SK-N-SH treated with all-trans-retinoic acid at 6 μM for 48 hours (cell line): ENCODE results near the gene SIPA1L2.

Experiments used
- ARNTL ChIP-seq: fragments of 450-650 bp; formaldehyde crosslinking; IDR thresholded peaks from 2 replicates; pipeline ENCODE4 v1.5.0; 2020; ENCODE audit warnings: low read depth, mild to moderate bottlenecking, moderate library complexity, borderline replicate concordance
- ZFP3 ChIP-seq: fragments of 250-450 bp; sonication (Bioruptor Pico); IDR thresholded peaks from 2 replicates; pipeline ENCODE4 v1.5.0; 2020; ENCODE audit warnings: mild to moderate bottlenecking, moderate library complexity
- TF ChIP-seq, protein P1 (sequence below): fragments of 250-450 bp; sonication (Bioruptor Pico); IDR thresholded peaks from 2 replicates; pipeline ENCODE4 v1.5.1; 2020; ENCODE audit warnings: low read depth, mild to moderate bottlenecking, moderate library complexity

DNA sequence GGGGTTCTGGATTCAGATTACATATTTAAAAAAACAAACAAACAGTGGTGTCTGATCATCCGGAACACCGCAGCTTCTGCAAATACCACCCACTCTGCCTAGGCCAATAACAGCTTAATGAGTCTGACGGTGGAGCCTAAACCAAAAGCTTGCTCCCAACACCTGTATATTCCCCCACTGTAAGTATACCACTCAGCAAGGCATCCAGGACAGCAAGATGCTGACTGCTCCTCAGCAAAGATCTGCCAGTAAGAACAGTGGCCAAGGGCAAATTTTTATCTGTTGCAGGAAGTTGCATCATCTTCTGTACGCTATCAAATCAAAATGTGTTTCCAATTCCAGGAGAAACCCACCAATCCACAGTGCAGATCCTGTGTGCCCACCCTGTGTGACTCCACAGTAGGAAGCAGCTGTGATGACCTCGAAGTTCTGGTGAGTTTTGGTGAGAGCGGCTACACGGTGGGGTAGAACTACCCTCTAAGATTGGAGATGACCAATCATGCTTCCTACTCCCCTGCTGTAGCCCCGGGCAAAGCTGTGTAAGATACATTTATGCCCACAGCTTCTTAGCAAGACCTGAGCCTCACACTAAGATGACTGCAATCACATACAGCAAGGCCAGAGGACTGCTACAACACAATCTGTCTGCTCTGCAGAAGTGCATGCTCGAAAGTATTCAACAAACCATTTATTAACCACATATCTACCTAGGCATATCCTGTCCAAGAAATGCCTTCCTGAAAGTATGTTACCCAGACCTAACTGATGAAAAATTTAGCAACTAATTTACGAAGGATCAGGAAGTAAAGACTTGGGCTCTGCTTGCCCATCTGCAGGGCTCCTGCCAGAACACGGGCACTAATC lies 30.5 kb downstream of the SIPA1L2 start:
- TF ChIP-seq, protein P1, sequence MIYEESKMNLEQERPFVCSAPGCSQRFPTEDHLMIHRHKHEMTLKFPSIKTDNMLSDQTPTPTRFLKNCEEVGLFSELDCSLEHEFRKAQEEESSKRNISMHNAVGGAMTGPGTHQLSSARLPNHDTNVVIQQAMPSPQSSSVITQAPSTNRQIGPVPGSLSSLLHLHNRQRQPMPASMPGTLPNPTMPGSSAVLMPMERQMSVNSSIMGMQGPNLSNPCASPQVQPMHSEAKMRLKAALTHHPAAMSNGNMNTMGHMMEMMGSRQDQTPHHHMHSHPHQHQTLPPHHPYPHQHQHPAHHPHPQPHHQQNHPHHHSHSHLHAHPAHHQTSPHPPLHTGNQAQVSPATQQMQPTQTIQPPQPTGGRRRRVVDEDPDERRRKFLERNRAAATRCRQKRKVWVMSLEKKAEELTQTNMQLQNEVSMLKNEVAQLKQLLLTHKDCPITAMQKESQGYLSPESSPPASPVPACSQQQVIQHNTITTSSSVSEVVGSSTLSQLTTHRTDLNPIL (CRISPR knock-in tag) = no peak
- TF ChIP-seq ZFP3 (CRISPR knock-in tag) = no peak
- TF ChIP-seq ARNTL = no peak
